Left ventricle myocardium inferior (tissue), 1 donor: ENCODE measurements around the gene RAP1A. TPM values are rescaled to one million over a fixed set of nuclear protein-coding genes. Genes with fewer than 3 reads are reported as not detected.

ENCODE experiments used
- DNase-seq: peaks from one replicate; pipeline ENCODE4 v3.0.0-alpha.2; 2020
- H3K27ac ChIP-seq: fragments of 200-600 bp; replicated peaks from 2 replicates; pipeline ENCODE4 v1.8.0; 2021
- H3K27me3 ChIP-seq: fragments of 200-600 bp; 2 replicates; pipeline ENCODE4 v1.8.0; 2021; ENCODE audit warnings: low read depth
- H3K36me3 ChIP-seq: fragments of 200-600 bp; 2 replicates; pipeline ENCODE4 v1.8.0; 2021
- H3K4me1 ChIP-seq: fragments of 200-600 bp; 2 replicates; pipeline ENCODE4 v1.8.0; 2021
- H3K4me3 ChIP-seq: fragments of 200-600 bp; 2 replicates; pipeline ENCODE4 v1.8.0; 2021; ENCODE audit warnings: mild to moderate bottlenecking, moderate library complexity
- H3K9me3 ChIP-seq: fragments of 200-600 bp; replicated peaks from 2 replicates; pipeline ENCODE4 v1.8.0; 2021
- intact Hi-C: fragments of 100-400 bp; cut with micrococcal nuclease; formaldehyde crosslinking; loops from one replicate; pipeline ENCODE4 v1.11.0; 2022
- total RNA-seq: library from RNA; stranded (reverse); fragmentation: NEBNext Ultra II Directional; extraction: Animal tissue kit (Norgen Biotek cat#: 25700); gene quantifications from one replicate; pipeline ENCODE4 v1.2.1, GENCODE V29; 2021
- TF ChIP-seq, protein P1 (sequence below): fragments of 200-600 bp; IDR thresholded peaks from 2 replicates; pipeline ENCODE4 v1.8.0; 2021; ENCODE audit warnings: antibody characterized with exemption, mild to moderate bottlenecking, borderline replicate concordance
- donor health status: DM: no; HTN: yes; CAD: no; lungs with severe emphysema.

RAP1A gene
- total RNA-seq, 1 donor from 2014 or later = 112 TPM

DNA sequence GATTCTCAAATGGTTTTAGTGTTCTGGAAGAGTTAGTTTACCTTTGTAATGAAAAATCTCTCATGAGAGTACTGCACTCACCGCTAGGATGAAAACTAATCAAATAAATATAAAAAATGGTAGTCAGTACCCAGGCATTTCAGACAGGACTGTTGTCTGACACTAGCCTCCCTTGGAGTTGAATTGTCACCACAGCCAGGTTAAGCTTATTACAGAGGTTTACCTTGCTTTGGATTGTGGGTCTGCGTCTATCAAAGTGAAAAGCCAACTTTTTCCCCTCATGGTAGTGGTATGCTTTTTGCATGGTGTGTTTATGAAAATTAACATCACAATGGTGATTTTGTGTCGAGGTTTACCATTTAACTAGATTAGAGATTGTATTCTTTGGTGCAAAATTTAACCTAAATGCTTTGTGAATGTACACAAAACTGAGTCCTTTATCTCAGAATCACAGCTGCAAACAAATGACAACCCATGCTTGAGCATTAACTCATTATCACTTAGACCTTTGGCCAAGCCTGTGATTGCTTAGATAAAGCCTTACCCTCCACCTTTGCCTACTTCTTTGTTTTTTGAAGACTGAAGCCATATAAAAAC, 20.1 kb downstream of the RAP1A start:
- Histone ChIP-seq H3K36me3 (no peaks in the 10 kb centered on the region), H3K4me3 (no peak overlapping the region), H3K27me3 (no peaks in the 10 kb centered on the region), H3K4me1 (peaks cover 66% of the 10 kb centered on the region), H3K27ac (no peak overlapping the region), H3K9me3 (peaks cover 5% of the 10 kb centered on the region)
- no peak for DNase-seq
- intact Hi-C loops = no loop called here
- TF ChIP-seq, protein P1, sequence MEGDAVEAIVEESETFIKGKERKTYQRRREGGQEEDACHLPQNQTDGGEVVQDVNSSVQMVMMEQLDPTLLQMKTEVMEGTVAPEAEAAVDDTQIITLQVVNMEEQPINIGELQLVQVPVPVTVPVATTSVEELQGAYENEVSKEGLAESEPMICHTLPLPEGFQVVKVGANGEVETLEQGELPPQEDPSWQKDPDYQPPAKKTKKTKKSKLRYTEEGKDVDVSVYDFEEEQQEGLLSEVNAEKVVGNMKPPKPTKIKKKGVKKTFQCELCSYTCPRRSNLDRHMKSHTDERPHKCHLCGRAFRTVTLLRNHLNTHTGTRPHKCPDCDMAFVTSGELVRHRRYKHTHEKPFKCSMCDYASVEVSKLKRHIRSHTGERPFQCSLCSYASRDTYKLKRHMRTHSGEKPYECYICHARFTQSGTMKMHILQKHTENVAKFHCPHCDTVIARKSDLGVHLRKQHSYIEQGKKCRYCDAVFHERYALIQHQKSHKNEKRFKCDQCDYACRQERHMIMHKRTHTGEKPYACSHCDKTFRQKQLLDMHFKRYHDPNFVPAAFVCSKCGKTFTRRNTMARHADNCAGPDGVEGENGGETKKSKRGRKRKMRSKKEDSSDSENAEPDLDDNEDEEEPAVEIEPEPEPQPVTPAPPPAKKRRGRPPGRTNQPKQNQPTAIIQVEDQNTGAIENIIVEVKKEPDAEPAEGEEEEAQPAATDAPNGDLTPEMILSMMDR = no peak

DNA sequence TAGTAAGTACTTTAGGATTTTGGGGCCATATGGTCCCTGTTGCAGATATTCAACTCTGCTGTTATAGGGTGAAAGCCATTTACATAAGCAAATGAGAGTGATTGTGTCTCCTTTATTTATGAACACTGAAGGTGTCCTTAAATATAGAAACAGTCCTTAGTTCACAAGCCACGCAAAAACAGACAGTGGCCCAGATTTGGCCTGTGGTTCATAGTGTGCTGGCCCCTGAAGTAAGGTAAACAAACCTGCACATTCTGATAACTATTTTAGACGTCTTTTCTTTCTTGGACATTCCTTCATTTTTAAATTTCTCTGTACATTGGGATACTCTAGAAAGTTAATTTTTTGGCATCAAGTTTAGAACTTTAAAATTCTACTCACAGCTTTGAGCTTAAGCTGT, 23.5 kb downstream of the RAP1A start:
- Histone ChIP-seq H3K4me1 (peaks cover 65% of the 10 kb centered on the region), H3K27me3 (no peaks in the 10 kb centered on the region), H3K4me3 (no peak overlapping the region), H3K9me3 (peaks cover 5% of the 10 kb centered on the region), H3K27ac (no peak overlapping the region), H3K36me3 (no peaks in the 10 kb centered on the region)
- intact Hi-C loops = no loop called here
- TF ChIP-seq, protein P1 = no peak
- DNase-seq = no peak

DNA sequence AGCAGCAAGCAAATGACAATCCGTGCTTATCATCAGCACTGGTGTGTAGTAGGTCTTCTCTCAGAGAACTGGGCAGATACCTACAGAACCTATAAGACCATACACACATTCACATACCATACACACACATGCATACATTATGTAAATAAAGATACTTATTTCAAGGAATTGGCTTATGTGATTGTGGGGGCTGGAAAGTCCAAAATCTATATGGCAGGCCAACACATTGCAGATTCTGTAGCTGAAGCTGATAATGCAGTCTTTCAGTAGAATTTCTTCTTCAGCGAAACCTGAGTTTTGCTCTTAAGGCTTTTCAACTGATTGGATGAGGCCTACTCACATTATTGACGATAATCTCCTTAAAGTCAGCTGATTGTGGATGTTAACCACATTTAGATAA, 24.1 kb downstream of the RAP1A start:
- DNase-seq = no peak
- TF ChIP-seq, protein P1 = no peak
- Histone ChIP-seq H3K4me1 (peaks cover 64% of the 10 kb centered on the region), H3K27me3 (no peaks in the 10 kb centered on the region), H3K36me3 (no peaks in the 10 kb centered on the region), H3K9me3 (peaks cover 5% of the 10 kb centered on the region), H3K4me3 (no peak overlapping the region), H3K27ac (no peak overlapping the region)
- intact Hi-C loops = no loop called here

DNA sequence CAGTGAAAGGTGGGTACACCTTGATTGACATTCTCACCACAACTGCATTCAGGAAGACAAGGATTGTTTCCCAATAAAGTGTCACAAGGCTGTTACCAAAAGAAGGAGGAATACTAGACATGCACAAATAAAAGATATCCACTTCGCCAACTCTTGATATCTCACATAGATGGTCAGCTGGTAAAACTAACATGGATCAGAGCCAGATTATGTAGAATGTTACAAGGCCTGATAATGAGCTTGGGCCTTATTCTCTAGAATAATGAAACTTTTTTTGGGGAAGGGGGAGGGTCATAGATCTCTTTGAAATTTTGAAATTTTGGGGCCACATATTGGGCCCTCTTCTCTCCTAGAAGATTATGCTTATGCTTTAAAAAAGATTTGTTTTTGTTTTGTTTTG, 24.9 kb downstream of the RAP1A start:
- Histone ChIP-seq H3K9me3 (peaks cover 5% of the 10 kb centered on the region), H3K27ac (no peak overlapping the region), H3K27me3 (no peaks in the 10 kb centered on the region), H3K4me1 (peaks cover 64% of the 10 kb centered on the region), H3K36me3 (no peaks in the 10 kb centered on the region), H3K4me3 (no peak overlapping the region)
- TF ChIP-seq, protein P1 = no peak
- intact Hi-C loops = no loop called here
- no peak for DNase-seq

DNA sequence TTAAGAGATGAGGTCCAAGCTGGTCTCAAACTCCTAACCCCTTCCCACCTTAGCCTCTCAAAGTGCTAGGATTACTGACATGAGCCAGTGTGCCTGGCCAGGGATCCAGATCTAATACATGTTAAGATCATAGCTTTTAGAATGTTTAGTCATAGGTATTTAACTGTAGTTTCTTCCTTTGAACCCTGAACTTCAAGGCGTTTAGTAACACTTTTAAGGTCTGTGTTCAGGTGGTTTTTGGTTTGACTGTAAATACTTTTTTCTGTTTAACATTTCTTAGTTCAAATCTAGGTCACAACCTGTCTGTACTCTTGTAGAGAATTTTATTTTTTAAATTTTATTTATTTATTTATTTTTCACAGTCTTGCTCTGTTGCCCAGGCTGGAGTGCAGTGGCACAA, 28.1 kb downstream of the RAP1A start:
- Histone ChIP-seq H3K36me3 (no peaks in the 10 kb centered on the region), H3K9me3 (peaks cover 5% of the 10 kb centered on the region), H3K27ac (no peak overlapping the region), H3K4me1 (peaks cover 54% of the 10 kb centered on the region), H3K27me3 (no peaks in the 10 kb centered on the region), H3K4me3 (no peak overlapping the region)
- no peak for DNase-seq
- TF ChIP-seq, protein P1 = no peak
- intact Hi-C loops = no loop called here
